Measurements from ENCODE around the gene RMC1. TPM values are rescaled to one million over a fixed set of nuclear protein-coding genes. Genes with fewer than 3 reads are reported as not detected.
"Not testable (repeated sequence)": the region's sequence is repeated elsewhere in the genome, so short reads cannot be mapped to it uniquely, and the experiment has no call there.

The RMC1 gene
- 10 to 100 TPM; 43.2 to 44.6 TPM for total RNA-seq

DNA sequence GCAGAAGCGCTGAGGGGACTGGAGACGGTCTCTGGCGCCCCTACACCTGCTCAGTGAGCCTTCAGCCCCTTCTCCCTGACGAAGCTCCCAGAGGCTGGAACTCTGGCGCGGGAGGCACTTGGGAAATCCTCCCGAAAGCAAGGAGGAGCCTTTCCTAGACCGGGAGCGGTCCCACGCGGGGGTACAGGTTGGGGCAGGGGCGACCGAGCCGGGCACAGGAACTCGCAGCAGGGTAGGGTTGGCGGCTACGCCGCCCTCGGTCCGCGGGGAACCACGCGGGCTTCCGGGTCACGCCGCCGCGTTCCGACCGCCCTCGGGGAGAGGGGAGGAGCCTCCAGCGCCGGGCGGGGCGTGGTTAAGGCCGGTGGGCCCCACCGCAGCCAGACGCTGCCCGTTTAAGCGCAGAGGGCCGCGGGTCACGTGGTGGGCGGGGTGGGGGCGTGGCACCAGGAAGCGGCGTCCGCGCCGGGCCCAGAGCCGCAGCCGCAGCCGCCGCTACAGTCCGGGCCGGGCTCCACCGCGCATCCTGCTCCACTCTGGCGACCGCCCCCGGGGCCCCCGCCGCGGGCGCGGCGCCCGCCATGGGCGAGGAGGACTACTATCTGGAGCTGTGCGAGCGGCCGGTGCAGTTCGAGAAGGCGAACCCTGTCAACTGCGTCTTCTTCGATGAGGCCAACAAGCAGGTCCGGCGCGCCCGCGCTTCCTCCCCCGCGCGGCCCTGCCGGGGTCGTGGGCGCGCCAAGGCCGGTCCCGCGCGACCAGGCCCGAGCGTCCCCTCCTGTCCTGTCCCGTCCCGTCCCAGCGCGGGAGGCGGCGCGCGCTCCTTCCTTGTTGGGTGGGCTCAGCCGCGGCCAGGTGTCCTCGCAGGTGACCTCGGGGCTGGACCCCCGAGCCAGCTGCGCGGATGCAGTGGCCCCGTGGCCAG lies at the start of gene RMC1:
RMC1 (plus strand) TSS at position 474 of the 925 bp plus-strand sequence; CDS start at position 582, 108 bp downstream.
- POLR2A ChIA-PET = interaction anchor here (1.0 kb wide), 1 partner anchor 16 kb away, joined by 3 read pairs; no protein-coding TSS in a partner anchor
- CTCF ChIA-PET = interaction anchor here (3.4 kb wide), 1 partner anchor 13 kb away, joined by 17 read pairs; no protein-coding TSS in a partner anchor

DNA sequence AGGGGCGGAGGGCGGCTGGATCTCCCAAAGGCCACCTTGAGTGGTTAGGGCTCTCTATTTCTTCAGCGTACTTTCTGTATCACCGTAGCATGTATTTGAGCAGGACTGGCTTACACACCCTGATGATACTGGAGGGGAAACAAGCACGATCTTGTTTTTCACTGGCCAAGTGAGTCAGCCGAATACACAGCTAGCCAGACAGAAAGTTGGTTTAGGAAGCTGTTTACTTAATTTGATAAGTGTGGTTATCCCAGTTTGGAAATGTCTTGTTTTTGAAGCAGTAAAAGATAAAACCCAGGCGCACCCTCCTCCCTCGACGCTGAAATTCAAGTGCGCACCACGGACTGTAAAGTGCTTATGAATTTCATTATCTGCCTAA lies 49.6 kb upstream of the RMC1 start:
- ChIA-PET CTCF (interaction anchor here (1.4 kb wide), 1 partner anchor 9 kb away, joined by 3 read pairs; no protein-coding TSS in a partner anchor), POLR2A (interaction anchor here (1.3 kb wide), 1 partner anchor 16 kb away, joined by 5 read pairs; a partner anchor contains a TSS)

DNA sequence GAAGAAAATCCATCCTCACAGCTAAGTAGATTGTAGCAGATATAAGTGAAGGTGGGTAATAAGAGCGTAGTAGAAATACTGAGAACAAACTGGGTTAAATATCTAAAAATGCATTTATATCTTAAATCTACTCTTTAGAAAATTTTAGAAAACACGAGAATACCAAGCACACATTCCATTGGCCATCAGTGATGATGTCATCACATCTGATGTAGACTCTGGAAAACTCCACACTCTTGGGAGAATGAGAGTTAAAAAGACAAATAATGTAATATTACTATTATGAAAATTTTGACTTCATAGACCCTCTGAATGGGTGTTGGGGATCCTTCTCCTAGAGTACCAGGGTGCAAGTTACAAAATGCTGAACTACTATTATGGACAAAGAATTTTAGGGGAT lies 46.5 kb upstream of the RMC1 start:
- POLR2A ChIA-PET = no interaction called here
- CTCF ChIA-PET = no interaction called here

GRCh38 chr18:23458830-23459529 lies 44.3 kb upstream of the RMC1 start:
- POLR2A ChIA-PET = no interaction called here
- CTCF ChIA-PET = no interaction called here

GRCh38 chr18:23459530-23459921 lies 43.8 kb upstream of the RMC1 start:
- CTCF ChIA-PET = no interaction called here

DNA sequence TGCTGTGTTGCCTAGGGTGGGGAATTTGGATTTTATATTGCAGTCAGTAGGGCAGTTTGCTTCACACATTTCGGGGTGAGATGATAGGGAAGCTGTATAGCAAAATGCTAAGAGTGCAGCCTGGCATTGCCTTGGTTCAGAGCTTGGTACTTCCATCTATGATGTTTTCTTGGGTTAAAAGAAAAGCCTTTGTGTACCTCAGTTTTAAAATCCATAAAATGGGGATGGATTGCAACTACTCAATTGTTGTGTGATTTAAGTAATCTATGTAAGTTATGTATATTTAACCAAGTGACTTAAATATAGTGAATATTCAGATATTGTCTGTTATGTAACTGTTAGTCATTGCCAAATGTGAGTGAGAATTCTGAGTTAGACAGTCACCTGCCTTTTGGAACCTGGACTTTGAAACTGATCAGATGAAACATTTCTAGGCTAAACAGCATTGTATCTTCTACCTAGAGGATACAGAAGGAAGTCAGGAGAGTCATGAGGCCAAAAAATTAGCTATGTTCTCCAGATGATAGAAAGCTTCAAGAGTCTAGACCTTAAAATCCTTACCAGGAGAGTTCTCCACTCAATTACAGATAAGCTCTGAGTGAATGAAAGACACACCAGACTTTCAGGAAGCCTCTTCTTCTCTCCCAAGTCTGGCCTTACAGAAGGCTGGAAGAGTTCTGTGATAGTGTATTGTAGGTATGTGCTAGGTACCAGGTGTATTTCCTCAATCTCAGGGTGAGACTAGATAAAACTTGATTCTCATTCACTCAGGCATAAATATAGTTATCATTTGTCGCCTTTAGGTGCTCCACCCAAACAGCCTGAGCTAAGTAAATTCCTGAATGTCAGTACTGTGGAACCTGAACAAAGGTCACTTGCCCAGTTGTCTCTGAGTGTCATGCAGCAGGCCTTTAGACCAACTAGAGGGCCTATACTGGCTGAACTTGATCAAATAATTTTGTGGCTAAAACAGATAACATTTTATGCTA lies 42.7 kb upstream of the RMC1 start:
- ChIA-PET CTCF (no interaction called here), POLR2A (no interaction called here)

More at GRCh38 chr18:23459530-23459921, 43.8 kb upstream of the RMC1 start:
- POLR2A ChIA-PET = no interaction called here

- ChIA-PET CTCF (no interaction called here), POLR2A (no interaction called here)
These were observed 40.4 kb upstream of the RMC1 start for GRCh38 chr18:23462876-23463275.

GRCh38 chr18:23468753-23469459 lies 34.4 kb upstream of the RMC1 start:
- CTCF ChIA-PET = no interaction called here
- POLR2A ChIA-PET = no interaction called here

DNA sequence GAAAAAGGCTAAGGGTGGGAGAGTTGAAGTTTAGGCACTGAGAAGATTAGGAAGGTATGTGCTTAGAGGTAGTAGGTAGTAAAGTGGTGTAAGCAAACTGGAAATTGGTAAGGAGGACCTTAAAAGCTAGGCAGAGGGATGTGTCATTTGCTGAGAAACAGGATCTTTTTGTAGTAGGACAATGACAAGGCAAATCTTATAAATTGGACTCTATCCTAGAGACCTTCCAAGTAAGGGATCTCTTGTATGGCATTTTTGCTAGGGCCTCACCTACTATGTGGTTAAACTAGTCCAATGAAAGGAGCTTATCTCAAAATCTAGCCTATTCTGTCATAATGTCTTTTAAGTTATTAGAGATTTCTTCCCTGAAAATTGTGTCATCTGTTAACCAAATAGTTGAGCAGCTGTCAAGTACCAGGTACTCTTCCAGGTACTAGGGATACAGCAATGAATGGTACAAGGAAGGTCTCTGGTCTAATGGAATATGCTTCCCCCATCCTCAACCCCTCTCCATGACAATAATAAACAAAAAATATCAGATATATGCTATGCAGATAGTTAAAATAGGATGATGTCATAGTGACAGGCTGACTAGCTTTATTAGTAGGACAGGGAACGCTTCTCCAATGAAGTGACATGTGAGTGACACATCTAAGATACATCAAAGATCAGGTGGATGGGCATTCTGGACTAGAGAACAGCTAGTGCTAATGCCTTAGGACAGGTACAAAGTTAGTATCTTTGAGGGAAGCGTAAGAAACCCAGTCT lies 32.5 kb upstream of the RMC1 start:
- CTCF ChIA-PET = interaction anchor here (1.3 kb wide), 1 partner anchor 45 kb away, joined by 4 read pairs; no protein-coding TSS in a partner anchor

DNA sequence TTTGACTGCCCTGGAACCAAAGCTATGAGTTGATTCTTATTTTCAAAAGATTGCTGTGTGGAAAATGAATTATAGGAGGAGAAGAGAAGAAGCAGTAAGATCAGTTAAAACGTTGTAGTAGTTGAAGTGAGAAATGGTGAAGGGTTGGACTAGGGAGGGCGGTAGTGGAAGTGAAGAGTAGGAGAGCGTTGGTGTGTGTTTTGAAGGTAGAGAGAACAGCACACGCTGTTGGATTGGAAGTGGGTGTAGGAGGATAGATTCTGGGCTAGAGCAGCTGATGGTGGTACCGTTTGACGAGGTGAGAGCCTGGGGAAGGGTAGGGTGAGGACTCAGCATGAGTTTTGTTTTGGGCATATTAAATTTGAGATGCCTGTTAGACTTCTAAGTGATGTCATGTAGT lies 31.8 kb upstream of the RMC1 start:
- POLR2A ChIA-PET = no interaction called here
- CTCF ChIA-PET = interaction anchor here (1.3 kb wide), 1 partner anchor 45 kb away, joined by 4 read pairs; no protein-coding TSS in a partner anchor

More for the DNA sequence above, 32.5 kb upstream of the RMC1 start:
- POLR2A ChIA-PET = no interaction called here

DNA sequence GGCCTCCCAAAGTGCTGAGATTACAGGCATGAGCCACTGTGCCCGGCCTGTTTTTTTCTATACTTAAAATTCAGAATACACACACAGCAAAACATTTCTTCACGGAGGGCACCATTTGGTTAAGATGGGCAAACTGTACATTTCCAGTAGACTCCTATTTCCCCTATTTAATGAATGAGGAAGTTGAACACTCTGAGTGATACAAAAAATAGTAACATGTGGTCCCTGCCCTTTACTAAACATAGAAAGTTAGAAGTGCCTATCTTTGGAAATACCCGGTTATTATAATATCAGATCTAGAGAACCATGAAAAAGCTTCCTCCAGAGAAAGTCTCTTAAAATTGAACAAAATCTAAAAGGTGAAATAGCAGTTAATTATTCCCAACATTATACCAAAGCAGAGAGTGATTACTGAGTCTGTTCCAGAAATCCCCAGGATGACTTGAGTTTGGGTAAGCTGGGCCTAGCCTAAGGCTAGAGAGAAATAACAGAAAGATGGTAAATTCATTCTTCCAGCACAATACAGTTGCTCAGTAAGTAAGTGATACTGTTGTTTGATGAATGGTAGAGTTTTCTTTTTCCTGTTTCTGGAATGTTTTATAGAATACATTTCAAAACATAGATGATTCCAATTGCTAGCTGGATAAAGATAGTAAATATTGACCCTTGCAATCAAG lies 23.3 kb upstream of the RMC1 start:
- CTCF ChIA-PET = interaction anchor here (1.4 kb wide), 1 partner anchor 19 kb away, joined by 3 read pairs; no protein-coding TSS in a partner anchor

GRCh38 chr18:23484561-23485182 lies 18.6 kb upstream of the RMC1 start:
- CTCF ChIA-PET = interaction anchor here (1.6 kb wide), 1 partner anchor 14 kb away, joined by 4 read pairs; no protein-coding TSS in a partner anchor
- POLR2A ChIA-PET = interaction anchor here (0.7 kb wide), 1 partner anchor 295 kb away, joined by 5 read pairs; no protein-coding TSS in a partner anchor

More for the DNA sequence above, 23.3 kb upstream of the RMC1 start:
- POLR2A ChIA-PET = no interaction called here

- CTCF ChIA-PET = no interaction called here
- POLR2A ChIA-PET = interaction anchor here (0.7 kb wide), 1 partner anchor 295 kb away, joined by 5 read pairs; no protein-coding TSS in a partner anchor
These were observed 17.9 kb upstream of the RMC1 start for GRCh38 chr18:23485386-23485785.

- ChIA-PET CTCF (interaction anchor here (1.3 kb wide), 1 partner anchor 11 kb away, joined by 8 read pairs; no protein-coding TSS in a partner anchor), POLR2A (interaction anchor here (0.5 to 1.1 kb wide), 3 partner anchors 13 to 22 kb away, joined by 3 to 4 read pairs (median 3); partner anchors contain the start of gene RMC1)
These were observed 15.4 kb upstream of the RMC1 start for GRCh38 chr18:23487738-23488570.

DNA sequence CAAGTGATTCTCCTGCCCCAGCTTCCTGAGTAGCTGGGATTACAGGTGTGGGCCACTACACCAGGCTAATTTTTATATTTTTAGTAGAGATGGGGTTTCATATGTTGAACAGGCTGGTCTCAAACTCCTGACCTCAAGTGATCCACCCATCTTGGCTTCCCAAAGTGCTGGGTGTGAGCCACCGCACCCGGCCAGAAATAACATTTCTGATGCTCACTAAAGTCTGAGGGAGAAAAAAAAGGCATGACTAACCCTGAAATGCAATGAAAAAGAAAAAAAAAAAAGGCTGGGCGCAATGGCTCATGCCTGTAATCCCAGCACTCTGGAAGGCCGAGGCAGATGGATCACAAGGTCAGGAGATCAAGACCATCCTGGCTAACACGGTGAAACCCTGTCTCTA lies 13.7 kb upstream of the RMC1 start:
- CTCF ChIA-PET = interaction anchor here (1.6 kb wide), 1 partner anchor 9 kb away, joined by 3 read pairs; no protein-coding TSS in a partner anchor
- POLR2A ChIA-PET = not testable (repeated sequence)

DNA sequence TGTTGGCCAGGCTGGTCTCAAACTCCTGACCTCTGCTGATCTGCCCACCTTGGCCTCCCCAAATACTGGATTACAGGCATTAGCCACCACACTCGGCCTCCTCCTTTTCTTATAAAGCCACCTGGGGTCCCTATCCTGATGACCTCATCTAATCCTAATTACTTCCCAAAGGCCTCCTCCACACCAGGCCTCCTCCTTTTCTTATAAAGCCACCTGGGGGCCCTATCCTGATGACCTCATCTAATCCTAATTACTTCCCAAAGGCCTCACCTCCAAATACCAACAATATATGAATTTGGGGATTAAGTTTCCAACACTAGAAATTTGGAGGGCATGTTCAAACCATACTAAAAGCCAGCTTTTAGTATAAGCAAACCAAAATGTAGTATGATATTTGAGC lies 9.7 kb upstream of the RMC1 start:
- CTCF ChIA-PET = interaction anchor here (0.7 kb wide), 1 partner anchor 995 kb away, joined by 3 read pairs; no protein-coding TSS in a partner anchor
- POLR2A ChIA-PET = no interaction called here
